GM12875 (cell line): ENCODE results near the gene MDFIC2.
"Not testable (repeated sequence)": the region's sequence is repeated elsewhere in the genome, so short reads cannot be mapped to it uniquely, and the experiment has no call there.

ENCODE experiments used
- H3K4me3 ChIP-seq: one replicate; pipeline ENCODE4 v1.5.1; 2011; ENCODE audit warnings: low read depth, low read length, control low read depth
- TF ChIP-seq, protein P1 (sequence below): IDR thresholded peaks from 2 replicates; pipeline ENCODE4 v1.5.1; 2011; ENCODE audit warnings: low read depth, mild to moderate bottlenecking, control low read depth, inconsistent platforms, low read length, moderate library complexity, borderline replicate concordance; ENCODE audit not compliant: insufficient read depth

The MDFIC2 gene

DNA sequence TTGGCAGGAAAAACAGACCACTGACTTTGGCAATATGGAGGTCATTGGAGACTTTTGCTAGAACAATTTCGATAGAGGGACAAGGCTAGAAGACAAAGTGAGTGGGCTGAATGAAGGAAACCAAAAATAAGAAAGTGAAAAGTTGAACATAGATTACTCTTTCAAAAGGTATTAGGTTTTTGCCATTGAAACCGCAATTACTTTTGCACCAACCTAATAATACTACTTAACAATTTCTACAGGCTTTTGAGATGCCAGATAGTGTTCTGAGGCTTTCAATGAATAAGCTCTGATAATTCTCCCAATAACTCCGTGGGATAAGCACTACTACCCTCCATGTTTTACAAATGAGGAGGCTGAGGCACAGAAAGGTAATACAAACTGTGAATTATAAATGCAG, 85.0 kb downstream of the MDFIC2 start:
- H3K4me3 ChIP-seq = no peak overlapping the region
- TF ChIP-seq, protein P1, sequence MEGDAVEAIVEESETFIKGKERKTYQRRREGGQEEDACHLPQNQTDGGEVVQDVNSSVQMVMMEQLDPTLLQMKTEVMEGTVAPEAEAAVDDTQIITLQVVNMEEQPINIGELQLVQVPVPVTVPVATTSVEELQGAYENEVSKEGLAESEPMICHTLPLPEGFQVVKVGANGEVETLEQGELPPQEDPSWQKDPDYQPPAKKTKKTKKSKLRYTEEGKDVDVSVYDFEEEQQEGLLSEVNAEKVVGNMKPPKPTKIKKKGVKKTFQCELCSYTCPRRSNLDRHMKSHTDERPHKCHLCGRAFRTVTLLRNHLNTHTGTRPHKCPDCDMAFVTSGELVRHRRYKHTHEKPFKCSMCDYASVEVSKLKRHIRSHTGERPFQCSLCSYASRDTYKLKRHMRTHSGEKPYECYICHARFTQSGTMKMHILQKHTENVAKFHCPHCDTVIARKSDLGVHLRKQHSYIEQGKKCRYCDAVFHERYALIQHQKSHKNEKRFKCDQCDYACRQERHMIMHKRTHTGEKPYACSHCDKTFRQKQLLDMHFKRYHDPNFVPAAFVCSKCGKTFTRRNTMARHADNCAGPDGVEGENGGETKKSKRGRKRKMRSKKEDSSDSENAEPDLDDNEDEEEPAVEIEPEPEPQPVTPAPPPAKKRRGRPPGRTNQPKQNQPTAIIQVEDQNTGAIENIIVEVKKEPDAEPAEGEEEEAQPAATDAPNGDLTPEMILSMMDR = no peak

DNA sequence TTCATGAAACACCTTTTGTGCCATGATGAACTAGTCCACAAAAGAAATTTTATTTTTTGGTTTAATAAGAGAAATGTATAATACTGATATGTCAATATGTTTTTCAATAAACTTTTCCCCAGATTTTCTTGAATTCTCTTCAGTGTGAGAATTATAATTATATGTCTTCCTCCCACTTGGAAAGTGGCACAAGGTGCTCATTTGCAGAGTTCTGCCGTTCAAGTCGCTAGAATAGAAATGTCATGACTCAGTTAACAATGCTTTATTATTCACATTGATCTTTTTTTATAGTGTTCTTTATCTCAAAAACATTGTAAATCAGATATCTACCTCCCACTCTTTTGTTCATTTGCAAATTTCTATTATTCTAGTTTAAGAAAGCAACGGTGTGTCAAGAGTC, 87.3 kb downstream of the MDFIC2 start:
- H3K4me3 ChIP-seq = no peak overlapping the region
- TF ChIP-seq, protein P1 = no peak

DNA sequence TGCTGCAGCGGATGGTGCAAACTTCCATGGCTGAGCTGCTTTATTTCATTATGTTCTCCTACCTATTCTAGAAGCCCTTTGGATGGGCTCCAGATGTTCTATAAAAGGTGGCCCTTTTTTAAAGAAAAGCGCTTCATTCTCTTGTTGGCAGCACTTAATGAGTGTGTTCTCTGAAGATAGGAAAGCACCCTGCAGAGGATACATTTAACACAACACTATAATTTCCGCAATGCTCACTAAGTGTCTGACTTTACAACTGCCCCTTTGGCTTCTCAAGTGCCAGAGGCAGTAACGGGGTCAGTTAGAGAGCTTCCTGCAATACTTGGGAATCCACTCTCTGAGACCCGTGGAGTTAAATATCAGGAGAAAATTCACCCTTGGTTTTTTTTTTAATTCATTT, 88.1 kb downstream of the MDFIC2 start:
- H3K4me3 ChIP-seq = no peak overlapping the region
- TF ChIP-seq, protein P1 = no peak

DNA sequence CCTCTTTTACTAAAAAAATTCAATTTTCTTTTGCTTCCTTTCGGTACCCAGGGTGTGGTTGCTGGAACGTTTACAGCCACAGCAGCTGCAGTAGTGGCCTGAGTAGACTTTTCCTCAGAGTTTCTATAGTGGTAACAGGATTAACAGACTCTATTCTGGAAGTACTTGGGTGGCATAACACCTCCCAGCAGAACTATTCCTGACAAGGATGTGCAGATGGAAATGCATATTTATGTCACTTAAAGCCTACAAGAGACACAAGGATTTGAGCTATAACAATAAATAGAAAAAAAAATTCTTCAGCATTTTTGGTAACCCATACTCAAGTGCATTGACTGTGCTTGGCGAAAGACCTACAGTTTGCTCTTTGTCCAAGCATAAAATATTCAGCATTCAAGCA, 94.0 kb downstream of the MDFIC2 start:
- H3K4me3 ChIP-seq = no peak overlapping the region
- TF ChIP-seq, protein P1 = no peak

DNA sequence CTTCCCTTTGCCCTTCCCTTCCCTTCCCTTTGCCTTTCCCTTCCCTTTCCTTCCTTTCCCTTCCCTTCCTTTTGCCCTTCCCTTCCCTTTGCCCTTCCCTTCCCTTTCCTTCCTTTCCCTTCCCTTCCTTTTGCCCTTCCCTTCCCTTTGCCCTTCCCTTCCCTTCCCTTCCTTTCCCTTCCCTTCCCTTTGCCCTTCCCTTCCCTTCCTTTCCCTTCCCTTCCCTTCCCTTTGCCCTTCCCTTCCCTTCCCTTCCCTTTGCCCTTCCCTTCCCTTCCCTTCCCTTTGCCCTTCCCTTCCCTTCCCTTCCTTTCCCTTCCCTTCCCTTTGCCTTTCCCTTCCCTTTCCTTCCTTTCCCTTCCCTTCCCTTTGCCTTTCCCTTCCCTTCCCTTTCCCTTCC, 101.2 kb downstream of the MDFIC2 start:
- H3K4me3 ChIP-seq = not testable (repeated sequence)

DNA sequence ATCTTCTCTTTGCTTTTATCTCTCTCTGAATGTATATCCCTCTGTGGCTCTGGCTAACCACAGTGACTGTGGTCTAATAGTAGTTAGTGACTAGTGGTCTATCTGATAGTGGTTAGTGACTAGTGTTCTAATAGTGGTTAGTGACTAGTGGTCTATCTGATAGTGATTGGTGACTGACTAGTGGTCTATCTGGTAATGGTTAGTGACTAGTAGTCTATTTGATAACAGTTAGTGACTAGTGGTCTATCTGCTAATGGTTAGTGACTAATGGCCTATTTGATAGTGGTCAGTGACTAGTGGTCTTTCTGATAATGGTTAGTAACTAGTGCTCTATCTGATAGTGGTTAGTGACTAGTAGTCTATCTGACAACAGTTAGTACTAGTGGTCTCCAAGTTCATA, 110.5 kb downstream of the MDFIC2 start:
- TF ChIP-seq, protein P1 = no peak

DNA sequence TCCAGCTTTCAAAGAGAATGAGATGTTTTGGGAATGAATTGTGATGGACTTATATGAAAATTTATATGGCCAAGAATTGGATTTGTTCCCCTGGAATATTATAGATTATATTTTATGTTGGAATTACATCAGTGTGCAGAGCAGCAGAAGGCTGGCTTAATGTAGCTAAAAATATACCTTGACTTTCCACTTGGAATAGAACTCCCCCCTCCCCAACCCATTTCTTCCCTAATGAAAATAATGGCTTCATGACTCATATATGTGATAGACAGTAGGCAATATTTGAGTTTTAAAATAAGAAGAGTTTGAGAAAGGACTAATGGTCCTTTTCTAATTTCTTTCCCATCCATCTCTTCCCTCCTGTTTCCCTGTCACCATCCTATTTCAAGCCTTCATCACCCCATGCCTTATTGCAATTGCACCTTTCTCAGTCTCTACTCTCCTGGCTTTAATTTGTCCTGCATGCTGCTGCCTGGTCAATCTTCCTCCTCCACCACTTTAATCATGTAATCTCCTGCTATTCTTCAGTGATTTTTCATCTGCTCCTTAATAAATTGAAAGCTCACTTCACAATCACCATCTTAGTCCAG, 122.5 kb downstream of the MDFIC2 start:
- no peak overlapping the region for H3K4me3 ChIP-seq
- TF ChIP-seq, protein P1 = no peak

More for the DNA sequence above, 110.5 kb downstream of the MDFIC2 start:
- no peak overlapping the region for H3K4me3 ChIP-seq

DNA sequence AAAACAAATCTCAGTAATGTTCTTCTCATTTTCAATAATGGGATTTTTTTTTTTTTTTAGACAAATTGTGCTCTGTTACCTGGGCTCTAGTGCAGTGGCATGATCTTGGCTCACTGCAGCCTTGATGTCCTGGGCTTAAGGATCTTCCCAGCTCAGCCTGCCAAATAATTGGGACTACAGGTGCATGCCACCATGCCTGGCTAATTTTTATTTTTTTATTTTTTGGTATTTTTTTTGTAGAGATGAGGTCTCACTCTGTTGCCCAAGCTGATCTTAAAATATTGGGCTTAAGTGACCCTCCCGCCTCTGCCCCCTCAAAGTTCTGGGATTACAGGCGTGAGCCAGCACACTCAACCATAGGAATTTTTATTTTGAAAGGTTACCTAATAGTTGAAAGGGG, 126.2 kb downstream of the MDFIC2 start:
- H3K4me3 ChIP-seq = no peak overlapping the region
- TF ChIP-seq, protein P1 = no peak
